Liver (tissue), 9 donors: ENCODE results near the gene OCA2. TPM values are rescaled to one million over a fixed set of nuclear protein-coding genes. Genes with fewer than 3 reads are reported as not detected.

ENCODE experiments used
- DNase-seq: peaks from one replicate; pipeline ENCODE4 v3.0.0-alpha.2; 2017; ENCODE audit warnings: low spot score
- H3K27ac ChIP-seq, 2 donors: one replicate each; pipeline ENCODE4 v1.7.0; 2013; ENCODE audit warnings: inconsistent platforms in 2 of 2, low read length in 2 of 2, control low read depth in 1 of 2, low read depth in 1 of 2, mild to moderate bottlenecking in 1 of 2
- H3K27me3 ChIP-seq, 4 donors: one replicate each; pipeline versions ENCODE4 v1.6.1 to v1.7.0; 2013; ENCODE audit warnings: low read length in 3 of 4, inconsistent platforms in 1 of 4, mild to moderate bottlenecking in 1 of 4, moderate library complexity in 1 of 4; ENCODE audit not compliant: control insufficient read depth in 4 of 4, insufficient read depth in 4 of 4
- H3K36me3 ChIP-seq, 4 donors: one replicate each; pipeline versions ENCODE4 v1.6.1 to v1.7.0; 2013; ENCODE audit warnings: low read length in 3 of 4, mild to moderate bottlenecking in 3 of 4, low read depth in 1 of 4, moderate library complexity in 1 of 4; ENCODE audit not compliant: control insufficient read depth in 4 of 4, insufficient read depth in 3 of 4
- H3K4me1 ChIP-seq, 4 donors: one replicate each; pipeline versions ENCODE4 v1.6.1 to v1.7.0; 2013; ENCODE audit warnings: low read length in 3 of 4, mild to moderate bottlenecking in 3 of 4, moderate library complexity in 1 of 4; ENCODE audit not compliant: control insufficient read depth in 4 of 4, insufficient read depth in 4 of 4
- H3K4me3 ChIP-seq, 3 donors: one replicate each; pipeline versions ENCODE4 v1.6.1 to v1.7.0; 2013; ENCODE audit warnings: low read length in 3 of 3, control low read depth in 1 of 3, low read depth in 1 of 3, mild to moderate bottlenecking in 1 of 3
- H3K9ac ChIP-seq, 2 donors: one replicate each; pipeline ENCODE4 v1.7.0; 2013; ENCODE audit warnings: low read length in 2 of 2, mild to moderate bottlenecking in 2 of 2, moderate library complexity in 2 of 2, control low read depth in 1 of 2, low read depth in 1 of 2
- H3K9me3 ChIP-seq, 4 donors: one replicate each; pipeline versions ENCODE4 v1.6.1 to v1.7.0; 2013; ENCODE audit warnings: low read length in 3 of 4; ENCODE audit not compliant: control insufficient read depth in 4 of 4
- CTCF ChIP-seq: fragments of 150-350 bp; IDR thresholded peaks from 2 replicates; pipeline ENCODE4 v1.5.1; 2017; ENCODE audit warnings: improper control_type of control experiment, low read depth, low read length; ENCODE audit not compliant: missing input control
- EGR1 ChIP-seq, 2 donors: IDR thresholded peaks; 2 replicates each; pipeline ENCODE4 v1.6.1; 2016 to 2018; ENCODE audit warnings: antibody characterized with exemption in 2 of 2, low read depth in 2 of 2
- FOXA1 ChIP-seq: IDR thresholded peaks from 2 replicates; pipeline ENCODE4 v1.6.1; 2016; ENCODE audit warnings: antibody characterized with exemption
- FOXA2 ChIP-seq: IDR thresholded peaks from 2 replicates; pipeline ENCODE4 v1.6.1; 2016; ENCODE audit warnings: antibody characterized with exemption
- HNF4A ChIP-seq, 2 donors: conservative IDR thresholded peaks; 2 replicates each; pipeline ENCODE4 v1.6.1; 2016; ENCODE audit warnings: antibody characterized with exemption in 2 of 2, mild to moderate bottlenecking in 2 of 2
- JUND ChIP-seq, 2 donors: IDR thresholded peaks; 2 replicates each; pipeline ENCODE4 v1.6.1; 2016; ENCODE audit warnings: antibody characterized with exemption in 2 of 2
- NR2F2 ChIP-seq: IDR thresholded peaks from 2 replicates; pipeline ENCODE4 v1.6.1; 2016; ENCODE audit warnings: antibody characterized with exemption
- RAD21 ChIP-seq, 2 donors: IDR thresholded peaks; 2 replicates each; pipeline ENCODE4 v1.6.1; 2016; ENCODE audit warnings: antibody characterized with exemption in 2 of 2, mild to moderate bottlenecking in 2 of 2
- RXRA ChIP-seq, 2 donors: IDR thresholded peaks; 2 replicates each; pipeline ENCODE4 v1.6.1; 2017 to 2018; ENCODE audit warnings: antibody characterized with exemption in 2 of 2, mild to moderate bottlenecking in 1 of 2
- SP1 ChIP-seq: IDR thresholded peaks from 2 replicates; pipeline ENCODE4 v1.6.1; 2018; ENCODE audit warnings: antibody characterized with exemption, mild to moderate bottlenecking
- YY1 ChIP-seq: IDR thresholded peaks from 2 replicates; pipeline ENCODE4 v1.6.1; 2016; ENCODE audit warnings: antibody characterized with exemption, mild to moderate bottlenecking
- ZBTB33 ChIP-seq: IDR thresholded peaks from 2 replicates; pipeline ENCODE4 v1.6.1; 2016; ENCODE audit warnings: antibody characterized with exemption
- WGBS: extraction: QIAGEN DNeasy Blood & Tissue Kit; methylation state at CpG from one replicate; pipeline ENCODE4 v1.1.7; 2013; 5-methylcytosine and 5-hydroxymethylcytosine counted together
- polyA plus RNA-seq, 2 donors: library from polyadenylated mRNA; stranded (reverse) in 1 of 2; unstranded in 1 of 2; fragments of 200-250 nt in 1 of 2; fragments of >200 nt in 1 of 2; fragmentation: Nextera tagmentation in 1 of 2; extraction: Ambion mirVana in 1 of 2; gene quantifications; one replicate each; pipeline versions ENCODE4 v1.2.1 to v1.2.3, GENCODE V29; 2013 to 2015
- total RNA-seq, 2 donors: library from RNA; depleted of rRNA; stranded (reverse); fragments of >200 nt; gene quantifications; one replicate each; pipeline ENCODE4 v1.2.3, GENCODE V29; 2014
- TF ChIP-seq, protein P1 (sequence below): IDR thresholded peaks from 2 replicates; pipeline ENCODE4 v1.6.1; 2016; ENCODE audit warnings: antibody characterized with exemption
- TF ChIP-seq, protein P2 (sequence below): IDR thresholded peaks from 2 replicates; pipeline ENCODE4 v1.6.1; 2016; ENCODE audit warnings: antibody characterized with exemption, mild to moderate bottlenecking
- donor health status: healthy.
- donor health status: healthy.
- donor health status: healthy.
- donor health status: healthy.
- donor health status: healthy.

The OCA2 gene
- total and polyA plus RNA-seq, 4 donors, result 0.02 to 0.56 (median 0.15) TPM

GRCh38 chr15:28002867-28003266, 96.2 kb downstream of the OCA2 start (continued):
- TF ChIP-seq RAD21 (IDR thresholded peaks at IDR 0.05) (no peak), HNF4A (conservative IDR thresholded peaks at IDR 0.05) (no peak), YY1 (no peak), EGR1 (IDR thresholded peaks at IDR 0.05; ENCODE audit: low read depth in 2 of 2) (no peak)
- TF ChIP-seq, protein P1, sequence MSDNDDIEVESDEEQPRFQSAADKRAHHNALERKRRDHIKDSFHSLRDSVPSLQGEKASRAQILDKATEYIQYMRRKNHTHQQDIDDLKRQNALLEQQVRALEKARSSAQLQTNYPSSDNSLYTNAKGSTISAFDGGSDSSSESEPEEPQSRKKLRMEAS, result no peak

DNA sequence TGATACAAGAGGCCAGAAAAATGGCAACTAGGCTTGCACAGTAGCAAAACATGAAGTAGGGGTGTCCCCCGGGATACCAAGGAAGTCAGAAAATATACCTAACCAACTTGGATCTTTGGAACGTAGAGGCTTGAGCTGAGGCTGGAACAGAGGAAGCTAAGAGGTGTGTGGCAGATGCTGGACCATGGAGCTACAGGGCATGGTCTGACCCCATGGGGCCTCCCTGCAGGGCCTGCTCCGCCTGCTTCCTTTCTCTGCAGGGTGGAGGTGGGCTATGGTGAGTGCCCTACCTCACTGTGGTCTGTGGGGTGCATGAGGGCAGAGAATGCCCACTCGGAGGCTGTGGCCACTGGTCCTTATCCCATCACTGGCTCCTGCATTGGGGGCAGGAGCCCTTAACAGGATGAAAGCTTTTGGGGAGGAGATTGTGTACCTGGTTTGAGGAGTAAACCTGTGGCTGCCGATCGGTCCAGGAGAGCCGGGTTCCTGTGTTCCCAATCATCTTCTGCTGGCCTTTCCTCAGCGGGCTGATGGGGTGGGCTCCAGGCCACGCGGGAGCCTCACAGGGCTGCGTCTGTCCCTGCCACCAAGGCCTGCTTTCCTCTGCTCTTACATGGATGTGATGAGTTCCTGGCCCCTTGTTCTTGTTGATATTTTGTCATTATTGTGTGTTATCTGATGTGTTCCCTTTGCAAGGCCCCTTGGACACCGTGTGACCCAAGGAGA, 96.8 kb downstream of the OCA2 start:
- H3K27ac ChIP-seq, result no peak overlapping the region
- TF ChIP-seq, protein P1, result no peak
- TF ChIP-seq ZBTB33 (no peak), SP1 (no peak)
- no peak overlapping the region for H3K9ac ChIP-seq
- no peaks in the 10 kb centered on the region for H3K36me3 ChIP-seq
- DNase-seq, result no peak
- no peaks in the 10 kb centered on the region for H3K9me3 ChIP-seq
- no peak overlapping the region for H3K4me3 ChIP-seq
- H3K4me1 ChIP-seq, result no peaks in the 10 kb centered on the region
- no peaks in the 10 kb centered on the region for H3K27me3 ChIP-seq
- WGBS, result 87% methylated on average over 12 of the region's 12 CpGs

DNA sequence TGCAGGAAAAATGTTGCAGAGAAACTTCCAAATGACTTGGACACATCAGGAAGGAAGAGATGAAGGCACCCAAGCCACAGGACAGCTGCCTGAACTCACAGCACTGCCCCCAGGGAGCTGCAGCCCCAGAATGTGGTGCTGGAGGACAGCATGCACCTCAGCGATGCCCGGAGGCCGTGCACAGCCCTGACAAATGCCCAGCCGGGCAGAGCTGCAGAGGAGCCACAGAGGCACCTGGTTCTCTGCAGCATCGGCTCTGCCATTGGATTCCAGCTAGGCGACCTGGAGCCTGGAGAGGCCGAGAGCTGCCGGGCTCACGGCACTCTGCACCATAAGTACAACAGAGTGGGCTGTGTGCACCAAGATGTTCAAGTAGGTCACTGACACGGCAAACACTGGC, 97.5 kb downstream of the OCA2 start:
- 82% methylated on average over 10 of the region's 10 CpGs for WGBS
- Histone ChIP-seq H3K27me3 (no peaks in the 10 kb centered on the region), H3K4me1 (no peaks in the 10 kb centered on the region), H3K9me3 (no peaks in the 10 kb centered on the region), H3K4me3 (no peak overlapping the region), H3K36me3 (no peaks in the 10 kb centered on the region), H3K9ac (no peak overlapping the region), H3K27ac (no peak overlapping the region)
- no peak for DNase-seq
- TF ChIP-seq NR2F2 (no peak), FOXA1 (no peak), RAD21 (IDR thresholded peaks at IDR 0.05) (no peak), ZBTB33 (no peak), JUND (IDR thresholded peaks at IDR 0.05) (no peak), FOXA2 (no peak), HNF4A (conservative IDR thresholded peaks at IDR 0.05) (no peak), CTCF (no peak), RXRA (IDR thresholded peaks at IDR 0.05) (no peak)
- TF ChIP-seq, protein P2, sequence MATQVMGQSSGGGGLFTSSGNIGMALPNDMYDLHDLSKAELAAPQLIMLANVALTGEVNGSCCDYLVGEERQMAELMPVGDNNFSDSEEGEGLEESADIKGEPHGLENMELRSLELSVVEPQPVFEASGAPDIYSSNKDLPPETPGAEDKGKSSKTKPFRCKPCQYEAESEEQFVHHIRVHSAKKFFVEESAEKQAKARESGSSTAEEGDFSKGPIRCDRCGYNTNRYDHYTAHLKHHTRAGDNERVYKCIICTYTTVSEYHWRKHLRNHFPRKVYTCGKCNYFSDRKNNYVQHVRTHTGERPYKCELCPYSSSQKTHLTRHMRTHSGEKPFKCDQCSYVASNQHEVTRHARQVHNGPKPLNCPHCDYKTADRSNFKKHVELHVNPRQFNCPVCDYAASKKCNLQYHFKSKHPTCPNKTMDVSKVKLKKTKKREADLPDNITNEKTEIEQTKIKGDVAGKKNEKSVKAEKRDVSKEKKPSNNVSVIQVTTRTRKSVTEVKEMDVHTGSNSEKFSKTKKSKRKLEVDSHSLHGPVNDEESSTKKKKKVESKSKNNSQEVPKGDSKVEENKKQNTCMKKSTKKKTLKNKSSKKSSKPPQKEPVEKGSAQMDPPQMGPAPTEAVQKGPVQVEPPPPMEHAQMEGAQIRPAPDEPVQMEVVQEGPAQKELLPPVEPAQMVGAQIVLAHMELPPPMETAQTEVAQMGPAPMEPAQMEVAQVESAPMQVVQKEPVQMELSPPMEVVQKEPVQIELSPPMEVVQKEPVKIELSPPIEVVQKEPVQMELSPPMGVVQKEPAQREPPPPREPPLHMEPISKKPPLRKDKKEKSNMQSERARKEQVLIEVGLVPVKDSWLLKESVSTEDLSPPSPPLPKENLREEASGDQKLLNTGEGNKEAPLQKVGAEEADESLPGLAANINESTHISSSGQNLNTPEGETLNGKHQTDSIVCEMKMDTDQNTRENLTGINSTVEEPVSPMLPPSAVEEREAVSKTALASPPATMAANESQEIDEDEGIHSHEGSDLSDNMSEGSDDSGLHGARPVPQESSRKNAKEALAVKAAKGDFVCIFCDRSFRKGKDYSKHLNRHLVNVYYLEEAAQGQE, result no peak
- TF ChIP-seq, protein P1, result no peak
